ENCODE measurements around the gene CEP57. TPM values are rescaled to one million over a fixed set of nuclear protein-coding genes. Genes with fewer than 3 reads are reported as not detected.

The CEP57 gene
- total RNA-seq, 2 experiments from 2014 or later = 57.7 to 67.4 TPM

GRCh38 chr11:95764267-95764898, 25.9 kb upstream of the CEP57 start:
- intact Hi-C loops (cut with micrococcal nuclease; ENCODE audit: unreplicated experiment) = loop anchor here (1.0 to 5.0 kb wide), 3 partner anchors 60 to 613 kb away; no protein-coding TSS in a partner anchor
- no peaks in the 10 kb centered on the region for H3K9me2 ChIP-seq (ENCODE audit: insufficient read depth, low read length)
- H3K36me3 ChIP-seq (ENCODE audit: insufficient read depth, low read length) = peaks cover 16% of the 10 kb centered on the region
- H3K4me1 ChIP-seq (ENCODE audit: insufficient read depth, low read length, poor library complexity, severe bottlenecking) = no peaks in the 10 kb centered on the region
- no peak overlapping the region for H2AFZ ChIP-seq (ENCODE audit: low read length)
- no peaks in the 10 kb centered on the region for H3K9me3 ChIP-seq (ENCODE audit: low read length)
- no peak overlapping the region for H3K4me3 ChIP-seq (ENCODE audit: low read depth, low read length, poor library complexity, severe bottlenecking)
- TF ChIP-seq EZH2phosphoT487 (IDR thresholded peaks at IDR 0.05; ENCODE audit: borderline replicate concordance, low read depth, low read length) = no peak
- TF ChIP-seq CTCF (conservative IDR thresholded peaks at IDR 0.05; ENCODE audit: low read length) = peak; percentile 90
- POLR2A ChIA-PET = interaction anchor here (0.7 to 1.3 kb wide), 3 partner anchors 46 to 611 kb away, joined by 3 to 4 read pairs (median 3); no protein-coding TSS in a partner anchor
- no peaks in the 10 kb centered on the region for H3K79me2 ChIP-seq (ENCODE audit: insufficient read depth, low read depth, low read length)
- CTCF ChIA-PET (ENCODE audit: unreplicated experiment) = interaction anchor here (1.0 kb wide), 1 partner anchor 59 kb away, joined by 3 read pairs; no protein-coding TSS in a partner anchor
- no TSS peak for BruUV-seq (replicated peaks)
- H3K4me2 ChIP-seq (ENCODE audit: low read length) = no peak overlapping the region
- H4K20me1 ChIP-seq (ENCODE audit: insufficient read depth, low read length) = no peaks in the 10 kb centered on the region
- peak; percentile 67 for DNase-seq (ENCODE audit: low spot score)
- no peak overlapping the region for H3K27ac ChIP-seq (ENCODE audit: low read depth, low read length, poor library complexity, severe bottlenecking)

GRCh38 chr11:95766701-95767100, 23.6 kb upstream of the CEP57 start:
- no peak overlapping the region for H3K4me3 ChIP-seq (ENCODE audit: low read depth, low read length, poor library complexity, severe bottlenecking)
- H3K4me1 ChIP-seq (ENCODE audit: insufficient read depth, low read length, poor library complexity, severe bottlenecking) = no peaks in the 10 kb centered on the region
- no peaks in the 10 kb centered on the region for H3K9me2 ChIP-seq (ENCODE audit: insufficient read depth, low read length)
- TF ChIP-seq CTCF (conservative IDR thresholded peaks at IDR 0.05; ENCODE audit: low read length) (no peak), EZH2phosphoT487 (IDR thresholded peaks at IDR 0.05; ENCODE audit: borderline replicate concordance, low read depth, low read length) (no peak)
- H4K20me1 ChIP-seq (ENCODE audit: insufficient read depth, low read length) = no peaks in the 10 kb centered on the region
- no peak for DNase-seq (ENCODE audit: low spot score)
- H3K27ac ChIP-seq (ENCODE audit: low read depth, low read length, poor library complexity, severe bottlenecking) = no peak overlapping the region
- H3K36me3 ChIP-seq (ENCODE audit: insufficient read depth, low read length) = peaks cover 37% of the 10 kb centered on the region
- ChIA-PET CTCF (ENCODE audit: unreplicated experiment) (no interaction called here), POLR2A (interaction anchor here (0.6 kb wide), 3 partner anchors 25 to 629 kb away, joined by 3 to 10 read pairs (median 3); no protein-coding TSS in a partner anchor)
- H3K4me2 ChIP-seq (ENCODE audit: low read length) = no peak overlapping the region
- intact Hi-C loops (cut with micrococcal nuclease; ENCODE audit: unreplicated experiment) = loop anchor here (5.0 kb wide), 1 partner anchor 699 kb away; the partner anchor contains the start of gene SRSF8
- H2AFZ ChIP-seq (ENCODE audit: low read length) = no peak overlapping the region
- no peaks in the 10 kb centered on the region for H3K79me2 ChIP-seq (ENCODE audit: insufficient read depth, low read depth, low read length)
- no peaks in the 10 kb centered on the region for H3K9me3 ChIP-seq (ENCODE audit: low read length)
- no TSS peak for BruUV-seq (replicated peaks)

GRCh38 chr11:95767498-95767897, 22.8 kb upstream of the CEP57 start:
- CTCF ChIA-PET (ENCODE audit: unreplicated experiment) = no interaction called here
- no peaks in the 10 kb centered on the region for H3K79me2 ChIP-seq (ENCODE audit: insufficient read depth, low read depth, low read length)
- no peak for TF ChIP-seq EZH2phosphoT487 (IDR thresholded peaks at IDR 0.05; ENCODE audit: borderline replicate concordance, low read depth, low read length)
- no peak for TF ChIP-seq CTCF (conservative IDR thresholded peaks at IDR 0.05; ENCODE audit: low read length)
- no peak overlapping the region for H2AFZ ChIP-seq (ENCODE audit: low read length)
- TSS peak; percentile 12 for BruUV-seq (replicated peaks)
- DNase-seq (ENCODE audit: low spot score) = no peak
- peaks cover 45% of the 10 kb centered on the region for H3K36me3 ChIP-seq (ENCODE audit: insufficient read depth, low read length)
- no peak overlapping the region for H3K4me2 ChIP-seq (ENCODE audit: low read length)
- POLR2A ChIA-PET = interaction anchor here (0.6 to 1.4 kb wide), 6 partner anchors 13 to 569 kb away, joined by 3 to 10 read pairs (median 3); partner anchors contain the start of gene FAM76B
- no peak overlapping the region for H3K4me3 ChIP-seq (ENCODE audit: low read depth, low read length, poor library complexity, severe bottlenecking)
- no peaks in the 10 kb centered on the region for H4K20me1 ChIP-seq (ENCODE audit: insufficient read depth, low read length)
- no peaks in the 10 kb centered on the region for H3K9me3 ChIP-seq (ENCODE audit: low read length)
- no peaks in the 10 kb centered on the region for H3K4me1 ChIP-seq (ENCODE audit: insufficient read depth, low read length, poor library complexity, severe bottlenecking)
- intact Hi-C loops (cut with micrococcal nuclease; ENCODE audit: unreplicated experiment) = loop anchor here (5.0 kb wide), 1 partner anchor 700 kb away; the partner anchor contains the start of gene SRSF8
- H3K9me2 ChIP-seq (ENCODE audit: insufficient read depth, low read length) = no peaks in the 10 kb centered on the region
- no peak overlapping the region for H3K27ac ChIP-seq (ENCODE audit: low read depth, low read length, poor library complexity, severe bottlenecking)
